A673 (cell line): ENCODE measurements around the gene PRKX.
"Not testable (repeated sequence)": the region's sequence is repeated elsewhere in the genome, so short reads cannot be mapped to it uniquely, and the experiment has no call there.

Experiments
- EZH2 ChIP-seq: fragments of 200-600 bp; sonication (generic); IDR thresholded peaks from 2 replicates; pipeline ENCODE4 v1.6.1; 2017; ENCODE audit warnings: borderline replicate concordance, low read depth, mild to moderate bottlenecking, mixed read lengths, antibody characterized with exemption, low read length; ENCODE audit not compliant: poor library complexity, severe bottlenecking
- TF ChIP-seq, protein P1 (sequence below): fragments of 300-800, 200-600 bp; sonication (generic); conservative IDR thresholded peaks from 2 replicates; pipeline ENCODE4 v1.5.1; 2017; ENCODE audit warnings: low read depth, mild to moderate bottlenecking, antibody characterized with exemption, low read length, moderate library complexity, mixed read lengths

DNA sequence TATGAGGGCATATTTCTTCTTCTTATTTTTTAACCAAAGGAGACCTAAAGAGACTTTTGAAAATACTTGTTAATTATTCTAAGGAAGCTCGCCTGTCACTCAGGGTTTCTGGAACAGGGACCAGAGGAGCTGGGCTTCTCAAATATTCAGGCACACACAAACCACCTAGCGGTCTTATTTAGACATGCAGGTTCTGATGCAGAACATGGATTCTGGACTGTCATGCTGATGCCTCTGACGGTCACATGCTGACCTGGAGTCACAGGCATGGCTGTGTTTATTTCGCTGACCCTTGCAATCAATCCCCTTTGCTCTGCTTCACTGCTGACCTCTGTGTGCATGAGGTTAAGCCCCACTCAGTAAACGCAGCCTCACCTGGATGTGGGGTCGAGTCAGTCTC is 101.7 kb downstream of the PRKX start:
- TF ChIP-seq EZH2: not testable (repeated sequence)
- TF ChIP-seq, protein P1, sequence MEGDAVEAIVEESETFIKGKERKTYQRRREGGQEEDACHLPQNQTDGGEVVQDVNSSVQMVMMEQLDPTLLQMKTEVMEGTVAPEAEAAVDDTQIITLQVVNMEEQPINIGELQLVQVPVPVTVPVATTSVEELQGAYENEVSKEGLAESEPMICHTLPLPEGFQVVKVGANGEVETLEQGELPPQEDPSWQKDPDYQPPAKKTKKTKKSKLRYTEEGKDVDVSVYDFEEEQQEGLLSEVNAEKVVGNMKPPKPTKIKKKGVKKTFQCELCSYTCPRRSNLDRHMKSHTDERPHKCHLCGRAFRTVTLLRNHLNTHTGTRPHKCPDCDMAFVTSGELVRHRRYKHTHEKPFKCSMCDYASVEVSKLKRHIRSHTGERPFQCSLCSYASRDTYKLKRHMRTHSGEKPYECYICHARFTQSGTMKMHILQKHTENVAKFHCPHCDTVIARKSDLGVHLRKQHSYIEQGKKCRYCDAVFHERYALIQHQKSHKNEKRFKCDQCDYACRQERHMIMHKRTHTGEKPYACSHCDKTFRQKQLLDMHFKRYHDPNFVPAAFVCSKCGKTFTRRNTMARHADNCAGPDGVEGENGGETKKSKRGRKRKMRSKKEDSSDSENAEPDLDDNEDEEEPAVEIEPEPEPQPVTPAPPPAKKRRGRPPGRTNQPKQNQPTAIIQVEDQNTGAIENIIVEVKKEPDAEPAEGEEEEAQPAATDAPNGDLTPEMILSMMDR: not testable (repeated sequence)
